UCSD-AML1 (cell line): ENCODE data around the gene ZNF559.
"Not testable (repeated sequence)": the region's sequence is repeated elsewhere in the genome, so short reads cannot be mapped to it uniquely, and the experiment has no call there.

Experiments
- DNase-seq: peaks from one replicate; lab custom pipeline; 2025; ENCODE audit not compliant: unreplicated experiment; lab: John Stamatoyannopoulos, UW

ZNF559 gene

DNA sequence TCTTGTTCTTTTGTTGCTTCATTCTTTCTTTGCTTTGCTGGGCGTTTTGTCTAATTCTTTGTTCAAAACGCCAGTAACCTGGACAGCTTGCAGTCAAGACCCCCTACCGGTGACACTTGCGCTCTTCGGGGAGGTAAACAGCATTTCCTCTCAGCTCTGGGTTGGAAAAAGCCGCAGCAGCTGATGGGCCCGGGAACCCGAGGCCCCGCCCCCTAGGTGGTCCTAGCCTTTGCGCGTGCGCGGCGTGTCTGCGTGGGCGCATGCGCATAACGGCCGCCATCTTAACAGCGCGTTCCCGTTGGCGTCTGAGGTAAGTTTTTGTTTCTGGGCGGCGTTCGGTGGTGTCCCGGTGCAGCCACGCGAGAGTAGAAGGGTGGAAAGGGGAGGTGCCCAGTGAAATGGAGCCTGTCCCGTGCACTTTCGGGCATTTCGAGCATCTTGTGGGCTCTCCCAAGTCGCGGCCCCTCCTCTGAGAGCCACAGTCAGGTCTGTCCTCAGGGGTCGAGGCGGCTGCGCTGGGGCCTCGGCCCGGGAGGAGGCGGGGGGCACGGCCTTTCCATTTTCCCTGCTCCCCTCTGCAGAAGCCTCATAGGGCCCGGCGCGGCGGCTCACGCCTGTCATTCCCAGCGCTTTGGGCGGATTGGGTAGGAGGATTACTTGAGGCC is at the start of gene ZNF559:
Gene ZNF559 (plus strand): TSS at position 261 of the 665 bp plus-strand sequence. CDS start 14,371 bp downstream, outside the sequence.
- peak; percentile 94 for DNase-seq

DNA sequence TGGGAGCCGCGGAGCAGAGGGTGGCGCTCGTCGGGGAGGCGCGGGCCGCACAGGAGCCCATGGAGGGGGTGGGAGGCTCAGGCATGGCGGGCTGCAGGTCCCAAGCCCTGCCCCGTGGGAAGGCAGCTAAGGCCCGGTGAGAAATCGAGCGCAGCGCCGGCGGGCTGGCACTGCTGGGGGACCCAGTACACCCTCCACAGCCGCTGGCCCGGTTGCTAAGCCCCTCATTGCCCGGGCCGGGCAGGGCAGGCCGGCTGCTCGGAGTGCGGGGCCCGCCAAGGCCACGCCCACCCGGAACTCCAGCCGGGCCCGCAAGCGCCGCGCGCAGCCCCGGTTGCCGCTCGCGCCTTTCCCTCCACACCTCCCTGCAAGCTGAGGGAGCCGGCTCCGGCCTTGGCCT is 40.5 kb upstream of the ZNF559 start:
- DNase-seq: not testable (repeated sequence)

DNA sequence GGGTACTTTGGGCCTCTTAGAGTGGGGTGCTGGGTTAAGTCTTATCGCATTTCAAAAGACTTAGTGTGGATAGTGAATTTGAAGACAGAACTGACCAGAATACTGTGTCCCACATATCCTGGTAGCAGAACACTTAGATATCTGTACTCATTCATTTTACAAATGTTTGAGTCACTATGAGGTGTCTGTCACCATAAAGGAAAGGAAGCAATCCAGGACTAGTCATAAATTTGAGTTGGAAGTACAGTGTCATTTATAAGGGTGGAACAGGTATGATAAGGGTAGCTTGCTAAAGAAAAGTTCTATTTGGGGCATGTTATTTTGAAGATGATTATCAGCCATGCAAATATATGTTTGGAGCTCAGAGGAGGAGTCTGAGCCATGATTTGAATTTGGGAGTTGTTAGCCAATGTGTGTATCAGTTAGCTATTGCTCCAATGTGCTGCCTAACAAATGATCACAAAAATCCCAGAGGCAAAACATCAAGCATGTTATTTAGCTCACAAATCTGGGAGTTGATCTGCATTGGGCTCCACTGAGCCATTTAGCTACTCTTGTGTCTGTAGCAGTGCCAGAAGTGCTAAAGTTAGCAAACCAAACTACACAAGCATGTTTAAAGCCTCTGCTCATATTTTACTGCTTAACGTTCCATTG is 34.6 kb upstream of the ZNF559 start:
- DNase-seq: no peak

DNA sequence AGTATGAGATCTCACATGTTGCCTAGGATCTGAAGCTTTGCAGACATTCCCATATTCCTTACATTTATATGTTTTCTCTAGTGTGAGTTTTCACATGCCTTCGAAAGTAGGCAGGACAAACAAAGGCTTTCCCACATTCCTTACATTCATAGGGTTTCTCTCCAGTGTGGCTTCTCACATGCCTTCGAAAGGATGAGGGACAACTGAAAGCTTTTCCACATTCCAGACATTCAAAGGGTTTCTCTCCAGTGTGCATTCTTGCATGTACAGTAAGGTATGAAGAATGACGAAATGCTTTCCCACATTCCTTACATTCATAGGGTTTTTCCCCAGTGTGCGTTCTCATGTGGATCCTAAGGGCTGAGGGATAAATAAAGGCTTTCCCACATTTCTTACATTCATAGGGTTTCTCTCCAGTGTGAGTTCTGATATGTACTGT is 28.5 kb upstream of the ZNF559 start:
- DNase-seq: no peak

DNA sequence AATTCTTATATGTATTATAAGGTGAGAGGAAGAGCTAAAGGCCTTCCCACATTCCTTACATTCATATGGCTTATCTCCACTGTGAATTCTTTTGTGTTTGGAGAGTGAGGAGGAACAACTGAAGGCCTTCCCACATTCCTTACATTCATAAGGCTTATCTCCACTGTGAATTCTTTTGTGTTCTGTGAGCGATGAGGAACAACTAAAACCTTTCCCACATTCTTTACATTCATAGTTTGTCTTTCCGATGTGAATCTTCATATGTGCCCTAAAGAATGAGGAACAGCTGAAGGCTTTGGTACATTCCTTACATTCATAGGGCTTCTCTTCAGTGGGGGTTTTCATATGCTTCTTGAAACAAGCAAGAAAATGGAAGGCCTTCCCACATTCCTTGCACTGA is 27.6 kb upstream of the ZNF559 start:
- no peak for DNase-seq

DNA sequence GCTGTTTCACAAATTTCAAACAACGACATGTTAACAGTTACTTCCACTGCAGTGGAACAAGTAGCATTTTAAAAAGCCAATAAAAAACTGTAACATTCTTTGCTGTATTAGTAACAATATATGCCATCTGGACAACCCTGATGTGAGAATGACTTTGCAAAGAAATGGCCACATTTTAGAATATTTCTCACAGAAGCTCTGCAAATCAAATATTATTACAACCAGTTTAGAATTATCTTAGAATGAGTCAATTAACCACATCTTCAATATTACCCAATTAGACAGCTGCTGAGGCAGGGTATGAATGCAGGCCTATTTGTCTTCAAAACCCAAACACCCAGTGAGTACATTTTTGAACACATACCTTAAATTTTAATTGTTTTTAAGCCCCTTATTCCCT is 17.5 kb upstream of the ZNF559 start:
- DNase-seq: no peak

DNA sequence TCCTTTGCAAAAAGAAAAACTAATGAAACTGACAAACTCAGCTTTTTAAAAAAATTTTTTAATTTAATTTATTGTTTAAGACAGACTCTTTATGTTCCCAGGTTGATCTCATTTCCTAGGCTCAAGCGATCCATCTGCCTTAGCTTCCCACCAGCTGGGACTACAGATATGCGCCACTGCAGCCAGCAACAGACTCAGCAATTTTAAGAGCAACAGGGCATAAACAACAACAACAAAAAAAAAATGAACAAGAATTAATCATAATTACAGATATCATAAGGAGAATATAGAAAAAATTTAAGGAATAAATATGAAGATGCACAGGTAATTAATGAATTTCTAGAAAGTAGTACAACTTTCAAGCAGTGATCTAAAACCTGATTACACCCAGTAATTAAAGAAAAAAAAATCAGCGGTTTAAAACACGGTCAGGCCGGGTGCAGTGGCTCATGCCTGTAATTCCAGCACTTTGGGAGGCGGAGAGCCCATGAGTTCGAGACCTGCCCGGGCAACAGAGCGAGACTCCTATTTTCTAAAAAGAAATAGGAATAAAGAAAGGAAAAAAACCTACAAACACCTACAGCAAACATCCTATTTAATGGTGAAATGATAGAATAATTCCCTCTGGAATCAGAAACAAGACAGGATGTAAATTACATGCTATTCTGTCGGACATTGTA is 15.7 kb upstream of the ZNF559 start:
- no peak for DNase-seq

DNA sequence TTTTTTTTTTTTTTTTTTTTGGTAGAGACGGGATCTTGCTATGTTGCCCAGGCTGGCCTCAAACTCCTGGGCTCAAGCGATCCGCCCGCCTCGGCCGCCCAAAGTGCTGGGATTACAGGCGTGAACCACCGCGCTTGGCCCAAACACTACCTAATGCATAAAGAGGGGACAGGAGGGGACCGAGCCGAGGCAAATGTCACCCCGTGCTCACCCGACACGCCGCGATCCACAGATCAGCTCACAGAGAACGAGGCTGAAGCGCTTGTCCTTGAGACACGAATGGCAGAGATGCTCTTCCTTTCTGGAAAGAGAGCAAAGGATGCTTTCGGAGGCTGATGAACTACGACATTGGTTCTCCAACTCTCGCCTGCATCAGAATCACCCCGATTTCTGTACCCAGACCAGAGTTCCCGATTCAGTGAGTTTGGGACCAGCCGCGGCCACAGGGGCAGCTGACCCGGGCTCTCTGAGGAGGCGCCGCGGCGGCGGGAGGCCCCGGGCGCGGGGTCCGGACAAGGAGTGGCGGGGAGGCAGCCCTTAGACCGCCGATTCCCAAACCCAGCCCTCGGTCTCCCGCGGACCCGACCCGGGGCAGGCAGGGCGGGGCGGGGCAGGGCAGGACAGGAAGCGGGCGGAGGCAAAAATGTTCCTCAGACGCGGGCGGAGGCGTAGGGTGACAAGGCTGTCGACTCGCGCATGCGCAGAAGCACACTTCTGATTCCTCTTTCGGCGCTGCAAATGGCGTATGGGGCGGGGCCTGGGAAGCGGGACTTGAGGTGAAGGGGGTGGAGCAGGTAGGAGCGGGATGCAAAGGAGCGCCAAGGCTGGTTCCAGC is 14.6 kb upstream of the ZNF559 start, which contains the start of gene ZNF699:
Gene ZNF699 (minus strand): TSS at position 700 of the 835 bp plus-strand sequence. CDS start 4,719 bp downstream, outside the sequence.
- peak; percentile 98 for DNase-seq

DNA sequence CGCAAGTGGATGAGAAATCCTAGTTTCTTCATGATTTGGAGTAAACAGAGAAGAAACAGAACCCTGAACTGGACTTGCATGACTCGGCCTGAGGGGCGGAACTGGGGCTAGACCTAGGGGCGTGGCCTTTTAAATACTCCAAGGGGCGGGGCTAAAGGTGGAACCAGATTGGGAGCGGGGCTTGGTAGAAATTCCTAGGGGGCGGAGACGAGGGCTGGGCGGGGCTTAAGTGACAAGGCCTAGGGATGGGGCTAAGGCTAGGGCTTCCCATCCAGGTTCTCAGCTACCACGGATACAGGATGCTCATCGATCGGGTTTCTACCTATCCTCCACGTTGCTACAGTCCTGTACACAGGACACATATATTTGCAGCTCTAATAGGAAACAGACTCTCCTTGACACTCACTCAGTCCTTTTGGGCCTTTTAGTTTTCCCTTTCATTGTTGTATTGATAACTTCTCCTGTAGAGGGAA is 14.0 kb upstream of the ZNF559 start:
- peak; percentile 97 for DNase-seq

DNA sequence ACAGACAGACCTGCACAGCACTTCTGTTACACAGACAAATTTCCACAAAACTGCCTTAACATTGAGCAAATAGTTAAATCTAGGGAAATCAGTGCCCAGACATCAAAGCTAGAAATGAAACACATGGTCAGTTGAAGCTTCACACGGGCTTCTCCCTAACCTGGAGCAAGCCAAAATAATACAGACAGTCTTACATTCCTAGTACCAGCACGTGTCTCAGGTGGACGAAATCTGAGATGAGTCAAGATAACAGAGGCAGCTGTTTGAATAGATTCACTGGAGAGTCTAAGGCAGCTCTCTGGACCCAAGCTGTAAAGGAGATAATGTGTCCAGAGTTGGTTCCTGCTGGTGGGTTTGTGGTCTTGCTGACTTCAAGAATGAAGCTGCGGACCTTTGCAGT is 10.2 kb upstream of the ZNF559 start:
- DNase-seq: no peak

DNA sequence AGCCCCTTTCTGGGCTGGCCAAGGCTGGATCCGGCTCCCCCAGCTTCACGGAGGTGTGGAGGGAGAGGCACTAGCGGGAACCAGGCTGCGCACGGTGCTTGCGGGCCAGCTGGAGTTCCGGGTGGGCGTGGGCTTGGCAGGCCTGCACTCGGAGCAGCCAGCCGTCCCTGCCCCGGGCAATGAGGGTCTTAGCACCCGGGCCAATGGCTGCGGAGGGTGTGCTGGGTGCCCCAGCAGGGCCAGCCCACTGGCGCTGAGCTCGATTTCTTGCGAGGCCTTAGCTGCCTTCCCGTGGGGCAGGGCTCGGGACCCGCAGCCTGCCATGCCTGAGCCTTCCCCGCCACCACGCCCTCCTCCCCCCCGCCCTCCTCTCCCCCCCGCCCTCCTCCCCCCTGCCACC is 2.6 kb upstream of the ZNF559 start:
- DNase-seq: no peak

DNA sequence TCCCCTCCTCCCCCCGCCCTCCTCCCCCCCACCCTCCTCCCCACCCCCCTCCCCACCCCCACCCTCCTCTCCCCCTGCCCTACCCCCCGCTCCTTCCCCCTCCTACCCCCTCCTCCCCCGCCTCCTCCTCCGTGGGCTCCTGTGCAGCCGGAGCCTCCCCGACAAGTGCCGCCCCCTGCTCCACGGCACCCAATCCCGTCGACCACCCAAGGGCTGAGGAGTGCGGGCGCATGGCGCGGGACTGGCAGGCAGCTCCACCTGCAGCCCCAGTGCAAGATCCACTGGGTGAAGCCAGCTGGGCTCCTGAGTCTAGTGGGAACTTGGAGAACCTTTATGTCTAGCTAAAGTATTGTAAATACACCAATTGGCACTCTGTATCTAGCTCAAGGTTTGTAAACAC is 2.2 kb upstream of the ZNF559 start:
- not testable (repeated sequence) for DNase-seq

DNA sequence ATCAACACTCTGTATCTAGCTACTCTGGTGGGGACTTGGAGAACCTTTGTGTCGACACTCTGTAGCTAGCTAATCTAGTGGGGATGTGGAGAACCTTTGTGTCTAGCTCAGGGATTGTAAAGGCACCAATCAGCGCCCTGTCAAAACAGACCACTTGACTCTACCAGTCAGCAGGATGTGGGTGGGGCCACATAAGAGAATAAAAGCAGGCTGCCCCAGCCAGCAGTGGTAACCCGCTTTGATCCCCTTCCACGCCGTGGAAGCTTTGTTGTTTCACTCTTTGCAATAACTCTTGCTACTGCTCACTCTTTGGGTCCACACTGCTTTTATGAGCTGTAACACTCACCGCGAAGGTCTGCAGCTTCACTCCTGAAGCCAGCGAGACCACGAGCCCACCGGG is 1.8 kb upstream of the ZNF559 start:
- DNase-seq: not testable (repeated sequence)

DNA sequence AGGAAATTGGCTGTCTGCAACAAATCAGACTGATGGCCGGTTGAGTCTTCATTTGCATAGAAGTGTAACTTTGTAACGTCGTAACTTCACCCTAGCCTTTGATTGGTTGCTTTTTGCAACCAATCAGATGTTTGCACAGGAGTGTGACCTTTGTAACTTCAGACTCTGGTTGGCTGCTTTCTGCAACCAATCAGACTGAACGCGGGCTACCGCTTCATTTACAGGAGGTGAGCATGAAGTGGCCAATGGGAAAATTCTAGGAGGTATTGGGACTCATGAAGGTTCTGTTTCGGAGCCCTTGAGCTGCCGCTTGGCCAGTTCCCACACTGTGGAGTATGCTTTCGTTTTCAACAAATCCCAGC is 441 bp upstream of the ZNF559 start:
- DNase-seq: peak; percentile 69

DNA sequence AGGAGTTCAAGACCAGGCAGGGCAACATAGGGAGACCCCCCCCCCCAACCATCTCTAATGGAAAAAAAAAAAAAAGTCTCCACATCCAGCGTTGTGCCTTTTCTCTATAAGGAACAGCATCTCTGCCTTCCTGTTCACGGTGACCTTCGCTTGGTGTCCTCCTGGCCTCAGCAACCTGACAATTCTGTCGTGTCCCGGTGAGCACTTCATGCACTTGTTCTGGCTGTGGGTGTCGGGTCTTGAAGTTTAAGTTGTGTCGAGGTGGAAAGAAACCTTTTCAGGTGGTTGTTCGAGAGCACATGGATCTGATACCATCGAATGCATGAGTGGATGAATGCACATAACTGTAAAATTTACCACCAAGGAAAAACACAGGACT is 594 bp downstream of the ZNF559 start:
- no peak for DNase-seq

DNA sequence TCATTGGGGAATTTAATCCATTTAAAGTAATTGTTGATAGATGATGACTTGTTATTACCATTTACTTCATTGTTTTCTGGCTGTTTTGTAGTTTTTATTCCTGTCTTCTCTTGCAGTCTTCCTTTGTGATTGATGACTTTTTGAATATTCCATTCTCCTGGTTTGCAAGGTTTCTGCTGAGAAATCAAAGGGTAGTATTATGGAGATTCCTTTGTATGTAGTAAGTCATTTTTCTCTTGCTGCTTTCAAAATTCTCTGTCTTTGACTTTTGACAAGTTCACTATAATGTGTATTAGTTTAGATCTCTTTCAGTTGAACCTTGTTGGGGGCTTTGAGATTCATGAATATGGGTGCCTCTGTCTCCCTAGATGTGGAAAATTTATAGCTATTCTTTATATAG is 6.0 kb downstream of the ZNF559 start:
- no peak for DNase-seq

DNA sequence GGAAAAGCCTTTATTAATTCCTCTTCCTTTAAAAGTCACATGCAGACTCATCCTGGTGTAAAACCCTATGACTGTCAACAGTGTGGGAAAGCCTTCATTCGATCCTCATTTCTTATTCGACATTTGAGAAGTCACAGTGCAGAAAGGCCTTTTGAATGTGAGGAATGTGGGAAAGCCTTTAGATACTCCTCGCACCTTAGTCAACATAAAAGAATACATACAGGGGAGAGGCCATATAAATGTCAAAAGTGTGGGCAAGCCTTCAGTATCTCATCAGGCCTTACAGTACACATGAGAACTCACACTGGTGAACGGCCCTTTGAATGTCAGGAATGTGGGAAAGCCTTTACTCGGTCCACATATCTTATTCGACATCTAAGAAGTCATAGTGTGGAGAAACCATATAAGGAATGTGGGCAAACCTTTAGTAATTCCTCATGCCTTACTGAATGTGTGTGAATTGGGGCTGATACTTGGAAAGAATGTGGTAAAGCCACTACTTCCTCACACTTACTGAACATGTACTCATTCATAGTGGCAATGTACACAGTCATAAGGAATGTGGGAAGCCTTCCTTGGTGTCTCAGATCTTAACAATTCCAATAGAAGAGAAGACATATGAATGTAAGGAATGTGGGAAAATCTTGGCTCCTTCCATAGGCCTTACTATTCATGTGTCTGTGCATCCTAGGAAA is 18.8 kb downstream of the ZNF559 start:
- no peak for DNase-seq

DNA sequence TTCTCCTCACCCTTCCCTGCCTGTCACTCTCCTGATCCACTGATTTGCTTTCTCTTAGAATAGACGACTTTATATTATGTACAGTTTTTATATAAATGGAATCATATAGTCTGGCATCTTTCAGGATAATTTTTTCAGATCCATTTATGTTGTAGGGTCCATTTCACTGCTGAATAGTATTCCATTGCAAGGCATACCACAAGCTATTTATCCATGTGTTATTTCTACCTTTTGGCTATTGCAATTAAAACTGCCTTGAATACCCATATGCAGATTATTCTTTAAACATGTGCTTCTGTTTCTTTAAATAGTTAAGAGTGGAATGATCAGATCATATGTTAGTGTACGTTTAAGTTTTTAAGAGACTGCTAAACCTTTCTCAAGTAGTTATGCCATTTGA is 21.0 kb downstream of the ZNF559 start:
- no peak for DNase-seq

DNA sequence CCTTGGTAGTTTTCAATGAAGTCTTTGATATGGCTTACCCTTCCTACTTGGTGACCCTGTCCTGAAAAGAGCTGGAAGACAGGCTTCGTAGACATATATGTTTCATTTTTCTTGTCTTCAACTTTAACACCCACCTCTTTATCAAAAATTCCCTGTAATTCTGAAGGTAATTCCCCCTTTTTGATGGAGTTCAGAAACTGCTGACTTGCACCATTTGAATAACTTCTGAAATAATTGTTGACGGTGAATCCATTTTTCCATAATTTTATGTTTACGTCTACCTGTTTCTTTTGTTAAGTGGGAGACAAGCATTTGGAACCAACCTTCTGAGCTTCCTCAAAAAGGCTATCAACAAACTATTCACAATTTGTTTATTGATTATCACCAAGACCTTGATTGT is 24.3 kb downstream of the ZNF559 start:
- no peak for DNase-seq

DNA sequence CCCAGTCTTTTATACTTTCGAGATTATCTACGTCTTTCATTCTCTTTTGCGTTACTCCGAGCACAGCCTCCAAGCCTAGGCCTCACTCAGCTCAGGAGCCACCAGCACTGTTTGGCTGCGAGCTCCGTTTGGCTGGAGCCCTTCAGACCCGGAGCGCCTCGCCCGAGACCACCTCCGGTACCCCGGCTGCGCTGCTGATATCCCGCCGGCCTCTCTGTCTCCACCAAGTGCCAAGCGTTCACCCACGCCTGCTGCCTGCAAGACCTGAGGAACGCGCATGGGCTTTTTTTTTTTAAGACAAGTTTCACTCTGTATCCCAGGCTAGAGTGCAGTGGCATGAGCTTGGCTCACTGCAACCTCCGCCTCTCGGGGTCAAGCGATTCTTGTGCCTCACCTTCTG is 24.7 kb downstream of the ZNF559 start:
- DNase-seq: no peak

DNA sequence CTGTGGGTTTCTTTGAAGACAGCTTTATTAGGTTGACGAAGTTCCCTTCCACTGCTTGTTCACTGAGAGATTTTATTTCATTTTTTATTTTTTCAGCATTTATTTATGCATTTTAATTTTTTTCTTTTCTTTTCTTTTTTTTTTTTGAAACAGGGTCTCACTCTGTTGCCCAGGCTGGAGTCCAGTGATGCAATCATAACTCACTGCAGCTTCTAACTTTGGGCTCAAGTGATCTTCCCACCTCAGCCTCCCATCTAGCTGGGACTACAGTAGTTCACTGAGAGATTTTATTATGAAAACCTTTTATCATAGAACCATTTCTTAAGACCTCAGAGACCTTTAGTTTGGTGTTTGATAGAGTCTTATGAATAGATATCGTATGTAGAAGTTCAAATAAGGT is 28.5 kb downstream of the ZNF559 start:
- no peak for DNase-seq
